HG02970 (cell line): ENCODE data around the gene TPBG.
"Not testable (repeated sequence)": the region's sequence is repeated elsewhere in the genome, so short reads cannot be mapped to it uniquely, and the experiment has no call there.

Source experiments
- ATAC-seq: cut with Tn5 transposase; IDR thresholded peaks from one replicate; pipeline ENCODE4 v1.9.1; 2021; ENCODE audit warnings: mild to moderate bottlenecking, moderate library complexity, moderate number of reproducible peaks; ENCODE audit not compliant: unreplicated experiment, low FRiP score

Gene TPBG

DNA sequence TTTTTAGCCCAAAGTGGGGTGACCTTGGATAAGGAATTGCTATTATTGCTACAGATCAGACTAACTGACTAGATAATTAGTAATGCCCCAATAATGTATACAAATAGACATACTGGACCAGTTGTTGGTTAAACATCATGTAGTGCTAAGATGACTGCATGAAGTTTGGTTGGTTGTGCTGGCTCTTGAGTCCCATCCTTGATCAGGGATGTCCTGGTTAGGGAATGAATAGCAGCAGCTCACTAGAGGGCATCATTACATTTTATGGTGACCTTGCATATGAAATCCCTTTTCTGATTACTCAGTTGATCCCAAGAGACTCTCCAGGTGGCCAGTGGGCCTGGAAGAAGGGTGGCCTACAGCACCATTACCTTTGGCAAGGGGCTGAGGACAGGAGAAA lies 10.9 kb downstream of the TPBG start:
- no peak for ATAC-seq

DNA sequence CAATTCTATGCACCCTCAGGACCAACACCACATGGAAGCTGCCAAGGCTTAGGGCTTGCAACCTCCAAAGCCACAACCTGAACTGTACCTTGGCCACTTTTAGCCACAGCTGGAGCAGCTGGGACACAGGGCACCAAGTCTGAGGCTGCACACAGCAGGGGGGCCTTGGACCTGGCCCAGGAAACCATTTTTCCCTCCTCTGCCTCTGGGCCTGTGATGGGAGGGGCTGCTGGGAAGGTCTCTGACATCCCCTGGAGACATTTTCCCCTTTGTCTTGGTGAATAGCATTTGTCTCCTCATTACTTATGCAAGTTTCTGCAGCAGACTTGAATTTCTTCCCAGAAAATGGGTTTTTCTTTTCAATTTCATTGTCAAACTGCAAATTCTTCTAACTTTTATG lies 13.0 kb downstream of the TPBG start:
- no peak for ATAC-seq

DNA sequence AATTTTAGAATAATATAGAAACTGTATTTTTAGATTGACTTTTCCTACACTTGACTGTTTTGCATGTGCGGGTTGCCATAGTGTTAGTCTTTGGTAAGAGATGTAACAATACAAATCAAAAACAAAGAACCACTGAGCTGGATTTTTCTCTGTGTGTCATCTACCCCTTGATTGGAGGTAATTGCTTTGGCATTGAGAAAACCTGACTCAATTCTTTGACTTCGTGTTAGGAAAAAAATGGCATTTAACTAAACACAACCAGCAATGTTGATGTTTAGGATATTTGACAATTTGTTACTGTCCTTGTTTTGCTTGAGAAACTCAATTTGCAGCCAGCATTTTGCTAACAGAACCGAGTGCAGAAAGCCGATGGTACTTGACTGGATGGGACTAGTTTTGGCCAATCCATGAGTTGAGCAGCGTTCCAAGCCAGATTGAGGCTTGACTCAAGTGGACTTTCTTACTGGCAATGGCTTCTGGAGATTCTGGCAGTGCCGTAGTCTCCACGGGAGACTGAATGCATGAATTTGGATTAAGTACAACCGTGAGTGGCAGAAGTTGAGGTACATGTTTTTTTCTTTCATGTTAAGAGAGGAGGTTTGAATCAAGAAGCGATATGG lies 17.1 kb downstream of the TPBG start:
- ATAC-seq = no peak

DNA sequence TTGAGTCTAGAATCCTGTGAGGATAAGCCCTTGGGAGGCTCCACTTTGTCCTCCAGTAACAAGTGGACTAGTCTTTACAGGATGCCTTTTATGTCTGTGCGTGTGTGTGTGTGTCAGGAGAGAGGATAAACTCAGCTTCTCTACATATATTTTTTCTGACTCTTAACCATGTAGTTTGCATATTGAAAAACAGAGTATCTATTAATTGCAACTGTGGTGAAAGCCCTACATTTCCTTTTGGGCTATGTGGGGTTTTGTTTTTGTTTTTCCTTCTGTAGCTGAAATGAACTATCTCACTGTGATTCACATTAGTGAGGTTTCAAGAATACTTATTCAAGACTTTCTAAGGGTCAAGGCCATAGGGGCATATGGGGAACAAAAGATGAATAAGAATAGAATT lies 17.7 kb downstream of the TPBG start:
- no peak for ATAC-seq

- no peak for ATAC-seq
These were observed 21.5 kb downstream of the TPBG start for GRCh38 chr6:82385102-82385501.

GRCh38 chr6:82385546-82385945 lies 21.9 kb downstream of the TPBG start:
- ATAC-seq = no peak

DNA sequence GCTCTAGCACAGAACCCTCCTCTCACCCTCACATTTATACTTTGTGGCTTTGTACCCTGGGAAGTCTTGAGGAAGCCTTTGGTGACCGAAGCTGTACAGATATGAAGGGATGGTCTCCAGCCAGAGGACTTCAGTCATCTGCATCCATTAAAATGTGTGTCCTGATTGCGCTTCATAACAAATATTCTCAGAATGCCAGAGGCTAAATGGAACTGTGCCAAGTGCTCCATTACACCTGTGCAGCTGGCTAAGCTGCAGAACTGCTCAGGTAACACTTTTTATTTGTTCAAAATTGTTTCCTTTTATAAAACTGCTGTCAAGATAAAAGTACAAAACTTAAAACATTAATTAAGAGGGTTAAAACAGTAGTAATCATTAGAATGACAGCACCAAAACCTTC lies 22.3 kb downstream of the TPBG start:
- ATAC-seq = no peak

GRCh38 chr6:82394770-82395169 lies 31.2 kb downstream of the TPBG start:
- not testable (repeated sequence) for ATAC-seq

DNA sequence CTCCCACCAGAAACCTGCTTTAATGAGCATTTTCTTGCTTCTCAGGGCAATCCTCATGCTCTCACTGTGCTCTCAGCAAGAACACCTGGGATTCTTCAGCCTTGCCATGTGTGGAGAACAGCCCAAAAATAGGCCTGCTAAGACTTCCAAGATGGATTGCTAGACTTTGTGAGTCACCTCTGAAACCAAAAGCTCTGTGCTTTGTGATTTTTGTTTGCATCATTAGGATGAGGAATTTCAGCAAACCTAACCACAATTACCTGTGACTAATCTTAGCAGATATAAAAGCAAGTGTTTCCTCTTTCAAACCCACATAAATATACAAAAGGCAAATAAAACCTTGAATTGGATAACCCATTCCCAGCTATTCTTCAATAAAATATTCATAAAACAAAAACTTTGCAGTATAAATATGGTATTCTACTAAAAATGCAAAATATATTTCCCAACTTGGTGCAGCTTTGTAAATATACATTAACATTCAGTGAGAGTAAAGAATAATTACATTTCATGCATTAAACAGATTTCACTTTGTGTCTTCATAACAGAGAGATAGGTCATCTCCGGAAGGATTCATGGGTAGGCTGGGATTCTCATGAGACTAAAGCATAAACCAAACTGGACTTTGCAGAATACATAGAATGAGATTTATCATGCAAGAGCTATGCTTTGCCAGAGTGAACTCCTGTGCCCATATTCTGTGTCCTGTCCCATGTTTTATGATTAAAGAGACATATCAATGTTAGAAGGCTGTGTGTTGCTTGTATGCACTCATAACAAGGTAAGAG lies 33.5 kb downstream of the TPBG start:
- ATAC-seq = no peak

DNA sequence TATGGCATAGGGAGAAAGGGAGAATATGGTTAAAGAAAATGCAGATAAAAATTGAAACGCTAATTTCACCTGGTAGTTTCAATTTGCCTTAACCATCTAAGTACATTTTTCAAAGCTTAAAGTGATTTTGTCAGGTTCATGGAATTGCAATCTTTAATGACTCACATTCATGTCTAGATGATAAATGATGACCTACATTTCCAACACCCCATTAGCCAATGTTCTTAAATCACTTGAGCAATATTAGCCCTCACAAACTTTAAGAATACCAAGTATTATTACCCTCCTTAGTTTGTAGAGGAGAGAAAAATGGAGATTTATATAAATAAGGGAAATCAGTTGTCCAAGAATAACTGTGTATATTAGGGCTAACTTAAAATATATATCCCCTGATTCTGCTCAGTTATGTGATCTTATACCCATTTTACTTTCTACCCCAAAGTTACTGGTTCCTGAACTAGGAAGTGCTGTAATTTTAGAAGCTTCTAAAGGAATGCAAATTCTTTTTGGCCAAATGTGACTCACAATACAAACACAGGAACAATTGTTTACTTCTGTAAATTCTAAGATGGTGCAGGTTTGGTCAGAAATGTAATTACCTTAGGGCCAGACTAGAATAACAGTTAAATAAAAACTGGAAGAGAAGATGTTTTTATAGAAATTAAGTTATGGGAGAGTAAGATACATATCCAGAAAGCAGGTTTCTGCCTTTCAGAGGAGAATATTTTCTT lies 34.5 kb downstream of the TPBG start:
- no peak for ATAC-seq

- no peak for ATAC-seq
These were observed 45.4 kb downstream of the TPBG start for GRCh38 chr6:82408952-82409431.

DNA sequence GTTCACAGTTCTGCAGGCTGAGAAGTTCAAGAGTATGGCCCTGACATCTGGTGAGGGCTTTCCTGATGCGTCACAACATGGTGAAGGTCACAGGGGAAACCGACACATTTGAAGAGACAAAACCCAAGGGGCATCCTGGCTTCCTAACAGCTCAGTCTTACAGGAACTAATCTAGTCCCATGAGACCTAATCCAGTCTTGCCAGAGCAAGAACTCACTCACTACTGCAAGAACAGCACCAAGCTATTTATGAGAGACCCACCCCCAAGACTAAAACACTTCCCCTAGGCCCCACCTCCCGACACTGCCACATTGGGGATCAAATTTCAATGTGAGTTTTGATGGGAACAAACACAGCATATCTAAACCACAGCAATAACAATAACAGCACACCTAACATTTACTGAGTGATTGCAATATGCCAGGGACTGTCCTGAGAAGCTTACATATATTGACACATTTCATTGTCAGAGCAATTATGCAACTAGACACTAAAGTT lies 46.6 kb downstream of the TPBG start:
- no peak for ATAC-seq

GRCh38 chr6:82413868-82414267 lies 50.3 kb downstream of the TPBG start:
- ATAC-seq = no peak

GRCh38 chr6:82415820-82416219 lies 52.2 kb downstream of the TPBG start:
- no peak for ATAC-seq

DNA sequence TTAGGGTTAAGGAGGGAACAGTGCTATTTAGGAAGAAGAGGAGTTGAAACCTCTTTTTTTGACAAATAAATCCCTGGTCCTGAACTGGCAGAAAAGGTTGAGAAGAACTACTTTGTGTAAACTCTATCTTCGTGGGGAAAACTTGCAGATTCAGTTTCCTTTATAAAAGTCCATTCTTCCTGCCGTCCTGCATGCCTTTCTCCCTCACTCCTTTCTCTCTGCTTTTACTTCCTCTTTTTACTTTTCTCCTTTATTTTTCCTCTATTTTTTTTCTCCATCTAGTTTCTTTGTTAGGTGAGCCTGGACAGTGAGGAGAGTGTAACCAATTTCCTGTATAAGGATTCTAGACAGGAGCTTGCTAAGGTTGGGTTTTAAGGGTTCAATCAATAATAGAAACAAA lies 52.7 kb downstream of the TPBG start:
- ATAC-seq = no peak
